ENCODE data around the gene SLC22A17. TPM values are rescaled to one million over a fixed set of nuclear protein-coding genes. Genes with fewer than 3 reads are reported as not detected.

Gene SLC22A17
- total and polyA plus RNA-seq, 2 of the 8 experiments (the other 6 are each of a cell fraction or from before 2014, with no cell fraction given), result 43.0 to 49.0 TPM

- H2BK5ac ChIP-seq (ENCODE audit: low read depth, low read length), result no peak overlapping the region
- WGBS, 2 experiments (ENCODE audit: extremely low coverage in 1 of 2, insufficient coverage in 1 of 2, insufficient read length in 1 of 2, insufficient replicate concordance in 2 of 2, low coverage in 1 of 2, low lambda C conversion rate in 2 of 2, missing lambda C conversion rate in 1 of 2), result 91% methylated on average over 29 of the region's 29 CpGs; no CpG with 5 or more reads in 1 of the 2 experiments
- no peak overlapping the region for H2AFZ ChIP-seq (ENCODE audit: low read length)
- ChIA-PET CTCF (ENCODE audit: partially characterized antibody) (interaction anchor here (0.6 to 15.0 kb wide), 10 partner anchors 10 to 707 kb away, joined by 3 to 333 read pairs (median 4); partner anchors contain the start of genes EFS and SLC22A17), POLR2A (ENCODE audit: partially characterized antibody) (no interaction called here)
- no peak overlapping the region for H2BK15ac ChIP-seq (ENCODE audit: low read length)
- H3K4ac ChIP-seq (replicated peaks; ENCODE audit: insufficient read length, low read depth, low read length), result no peak overlapping the region
- no peaks in the 10 kb centered on the region; a peak in 1 of 7 replicates for H3K27me3 ChIP-seq (replicated peaks in 1 of 4; ENCODE audit: control insufficient read depth in 3 of 4, extremely low read depth in 1 of 4, insufficient read depth in 3 of 4, low read length in 3 of 4)
- H3K23me2 ChIP-seq (ENCODE audit: low read depth, low read length), result no peaks in the 10 kb centered on the region; the same call in 1 of the 2 replicates
- H4K5ac ChIP-seq (ENCODE audit: insufficient read length, low read depth, low read length), result no peak overlapping the region
- no peak overlapping the region for H3K14ac ChIP-seq (ENCODE audit: insufficient read length)
- no peak overlapping the region for H2BK12ac ChIP-seq (ENCODE audit: low read depth, low read length)
- H2BK120ac ChIP-seq (replicated peaks; ENCODE audit: low read depth, low read length), result no peak overlapping the region
- H3K4me2 ChIP-seq (ENCODE audit: insufficient read depth in 1 of 2, low read depth in 2 of 2, low read length in 2 of 2), result no peak overlapping the region
- H3K79me1 ChIP-seq (ENCODE audit: low read depth, low read length), result no peaks in the 10 kb centered on the region
- H3K79me2 ChIP-seq (ENCODE audit: control insufficient read depth in 1 of 2, insufficient read depth in 2 of 2, low read length in 2 of 2), result no peaks in the 10 kb centered on the region
- no peak overlapping the region for H3K27ac ChIP-seq (ENCODE audit: low read depth, low read length)
- H2AK5ac ChIP-seq (ENCODE audit: low read depth, low read length), result no peak overlapping the region
- FAIRE-seq, result no peak
- TF ChIP-seq RXRA (IDR thresholded peaks at IDR 0.05; ENCODE audit: insufficient read depth, low read depth, low read length) (no peak), PHF8 (conservative IDR thresholded peaks at IDR 0.05; ENCODE audit: low read depth, low read length) (no peak), NRF1 (IDR thresholded peaks at IDR 0.05; ENCODE audit: low read depth, low read length) (no peak), SRF (IDR thresholded peaks at IDR 0.05; ENCODE audit: low read depth, low read length) (no peak), CHD2 (IDR thresholded peaks at IDR 0.05; ENCODE audit: low read length) (no peak), CHD1 (IDR thresholded peaks at IDR 0.05; ENCODE audit: low read depth, low read length) (no peak), RFX5 (IDR thresholded peaks at IDR 0.05; ENCODE audit: borderline replicate concordance, low read depth, low read length) (no peak), KDM5A (IDR thresholded peaks at IDR 0.05; ENCODE audit: low read length) (no peak), SIX5 (IDR thresholded peaks at IDR 0.05; ENCODE audit: low read depth, low read length) (no peak), FOSL1 (IDR thresholded peaks at IDR 0.05; ENCODE audit: insufficient read depth, low read depth, low read length) (no peak), ZNF274 (IDR thresholded peaks at IDR 0.05; ENCODE audit: borderline replicate concordance, extremely low read depth, low read length) (no peak), EGR1 (IDR thresholded peaks at IDR 0.05; ENCODE audit: borderline replicate concordance, low read depth, low read length) (no peak), TBP (IDR thresholded peaks at IDR 0.05; ENCODE audit: low read depth, low read length) (no peak), BCL11A (IDR thresholded peaks at IDR 0.05; ENCODE audit: low read depth in 2 of 2, low read length in 2 of 2) (no peak), BACH1 (IDR thresholded peaks at IDR 0.05; ENCODE audit: low read length) (no peak)
- H4K8ac ChIP-seq (ENCODE audit: extremely low read depth, insufficient read depth, low read length), result no peak overlapping the region
- no peaks in the 10 kb centered on the region for H3K36me3 ChIP-seq (ENCODE audit: control insufficient read depth in 2 of 4, insufficient read depth in 4 of 4, low read length in 3 of 4)
- H2BK20ac ChIP-seq (ENCODE audit: low read length), result no peak overlapping the region
- no peaks in the 10 kb centered on the region for H4K20me1 ChIP-seq (replicated peaks in 1 of 2; ENCODE audit: control insufficient read depth in 1 of 2, insufficient read depth in 2 of 2, low read length in 2 of 2)
- H3K9me3 ChIP-seq (ENCODE audit: insufficient read depth in 2 of 2, low read depth in 1 of 2, low read length in 1 of 2), result no peaks in the 10 kb centered on the region
- H3K56ac ChIP-seq (replicated peaks; ENCODE audit: insufficient read length, low read depth, low read length), result no peak overlapping the region
- H3K23ac ChIP-seq (ENCODE audit: insufficient read length), result no peak overlapping the region
- H3K18ac ChIP-seq (ENCODE audit: extremely low read depth, low read length), result no peak overlapping the region
- peaks cover 0 to 10% (median 1%) of the 10 kb centered on the region in 4 experiments; a peak in 4 of 7 replicates for H3K4me1 ChIP-seq (replicated peaks in 1 of 4; ENCODE audit: control insufficient read depth in 3 of 4, insufficient read depth in 4 of 4, low read length in 3 of 4)
- no peak overlapping the region for H3K9ac ChIP-seq (replicated peaks in 1 of 4; ENCODE audit: extremely low read depth in 1 of 4, low read depth in 3 of 4, low read length in 3 of 4)
- DNase-seq (ENCODE audit: low read depth in 1 of 2, low spot score in 2 of 2), result no peak
- H4K91ac ChIP-seq (replicated peaks; ENCODE audit: insufficient read length, low read length), result no peak overlapping the region
- H3K4me3 ChIP-seq (ENCODE audit: extremely low read depth in 1 of 4, insufficient read depth in 2 of 4, low read depth in 3 of 4, low read length in 4 of 4), result no peak overlapping the region
These were observed 31.8 kb upstream of the SLC22A17 start for GRCh38 chr14:23384364-23385080.

All from H1 (cell line).